HL-60 (cell line): Measurements from ENCODE around the gene NRP1.

Experiments
- DNase-seq, 2 experiments: peaks; one replicate each; pipeline ENCODE4 v3.0.0-alpha.2; 2010 to 2020; ENCODE audit warnings: low read depth in 1 of 2, low spot score in 1 of 2
- H3K27ac ChIP-seq: fragments of 250-450 bp; sonication (Bioruptor Pico); replicated peaks from 2 replicates; pipeline ENCODE4 v1.5.1; 2020; ENCODE audit warnings: mild to moderate bottlenecking, moderate library complexity
- H3K27me3 ChIP-seq: fragments of 250-450 bp; sonication (Bioruptor Pico); 2 replicates; pipeline ENCODE4 v1.5.1; 2021; ENCODE audit warnings: mild to moderate bottlenecking, moderate library complexity; ENCODE audit not compliant: insufficient read depth, poor library complexity, severe bottlenecking
- H3K4me3 ChIP-seq: replicated peaks from 2 replicates; pipeline ENCODE4 v1.5.1; 2011; ENCODE audit warnings: mild to moderate bottlenecking, control low read depth, low read length; ENCODE audit not compliant: insufficient read depth
- GABPA ChIP-seq: IDR thresholded peaks from 2 replicates; pipeline ENCODE4 v1.6.1; 2012; ENCODE audit warnings: low read depth
- POLR2AphosphoS5 ChIP-seq: IDR thresholded peaks from 2 replicates; pipeline ENCODE4 v1.6.1; 2012; ENCODE audit warnings: low read depth
- REST ChIP-seq: IDR thresholded peaks from 2 replicates; pipeline ENCODE4 v1.6.1; 2012; ENCODE audit warnings: low read depth; ENCODE audit not compliant: insufficient replicate concordance
- SPI1 ChIP-seq: IDR thresholded peaks from 2 replicates; pipeline ENCODE4 v1.6.1; 2012; ENCODE audit warnings: low read depth, mild to moderate bottlenecking, borderline replicate concordance
- TF ChIP-seq, protein P1 (sequence below): IDR thresholded peaks from one replicate; pipeline ENCODE4 v1.5.1; 2011; ENCODE audit warnings: low read length, control low read depth, inconsistent platforms; ENCODE audit not compliant: insufficient read depth

The NRP1 gene

DNA sequence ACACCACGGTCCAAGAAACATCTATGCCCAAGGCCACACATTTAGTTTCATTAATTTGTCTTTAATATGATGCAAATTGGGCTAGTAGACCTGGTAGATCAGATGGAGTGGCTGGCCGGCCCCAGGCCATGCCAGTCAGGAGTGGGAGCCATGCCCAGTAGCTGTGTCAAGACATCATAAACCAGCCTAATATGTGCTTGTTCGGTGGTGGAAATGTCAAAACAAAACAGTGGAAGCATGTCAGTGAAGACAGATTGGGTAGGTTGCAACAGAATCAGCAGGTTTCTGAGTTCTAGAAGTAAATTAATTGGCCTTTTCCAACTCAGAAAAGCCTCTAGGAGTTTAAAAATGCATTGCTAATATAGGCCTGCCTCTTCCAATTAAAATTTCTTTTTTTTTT lies 124.7 kb downstream of the NRP1 start:
- Histone ChIP-seq H3K27me3 (no peaks in the 10 kb centered on the region), H3K27ac (no peak overlapping the region), H3K4me3 (no peak overlapping the region)
- TF ChIP-seq REST (no peak), GABPA (no peak), SPI1 (no peak), POLR2AphosphoS5 (no peak)
- TF ChIP-seq, protein P1, sequence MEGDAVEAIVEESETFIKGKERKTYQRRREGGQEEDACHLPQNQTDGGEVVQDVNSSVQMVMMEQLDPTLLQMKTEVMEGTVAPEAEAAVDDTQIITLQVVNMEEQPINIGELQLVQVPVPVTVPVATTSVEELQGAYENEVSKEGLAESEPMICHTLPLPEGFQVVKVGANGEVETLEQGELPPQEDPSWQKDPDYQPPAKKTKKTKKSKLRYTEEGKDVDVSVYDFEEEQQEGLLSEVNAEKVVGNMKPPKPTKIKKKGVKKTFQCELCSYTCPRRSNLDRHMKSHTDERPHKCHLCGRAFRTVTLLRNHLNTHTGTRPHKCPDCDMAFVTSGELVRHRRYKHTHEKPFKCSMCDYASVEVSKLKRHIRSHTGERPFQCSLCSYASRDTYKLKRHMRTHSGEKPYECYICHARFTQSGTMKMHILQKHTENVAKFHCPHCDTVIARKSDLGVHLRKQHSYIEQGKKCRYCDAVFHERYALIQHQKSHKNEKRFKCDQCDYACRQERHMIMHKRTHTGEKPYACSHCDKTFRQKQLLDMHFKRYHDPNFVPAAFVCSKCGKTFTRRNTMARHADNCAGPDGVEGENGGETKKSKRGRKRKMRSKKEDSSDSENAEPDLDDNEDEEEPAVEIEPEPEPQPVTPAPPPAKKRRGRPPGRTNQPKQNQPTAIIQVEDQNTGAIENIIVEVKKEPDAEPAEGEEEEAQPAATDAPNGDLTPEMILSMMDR = no peak
- no peak for DNase-seq

GRCh38 chr10:33208166-33208565 lies 126.3 kb downstream of the NRP1 start:
- Histone ChIP-seq H3K27me3 (no peaks in the 10 kb centered on the region), H3K4me3 (no peak overlapping the region), H3K27ac (no peak overlapping the region)
- DNase-seq = no peak
- TF ChIP-seq REST = no peak
- TF ChIP-seq, protein P1 = no peak
- TF ChIP-seq GABPA = no peak
- no peak for TF ChIP-seq POLR2AphosphoS5
- TF ChIP-seq SPI1 = no peak

GRCh38 chr10:33204031-33204430 lies 130.4 kb downstream of the NRP1 start:
- DNase-seq = no peak
- no peak overlapping the region for H3K27ac ChIP-seq
- no peak for TF ChIP-seq GABPA

GRCh38 chr10:33201971-33202370 lies 132.5 kb downstream of the NRP1 start:
- TF ChIP-seq, protein P1 = no peak
- TF ChIP-seq REST (no peak), POLR2AphosphoS5 (no peak), GABPA (no peak), SPI1 (no peak)
- H3K4me3 ChIP-seq = no peak overlapping the region
- H3K27ac ChIP-seq = no peak overlapping the region
- DNase-seq = no peak
- no peaks in the 10 kb centered on the region for H3K27me3 ChIP-seq

More at GRCh38 chr10:33204031-33204430, 130.4 kb downstream of the NRP1 start:
- H3K4me3 ChIP-seq = no peak overlapping the region
- no peaks in the 10 kb centered on the region for H3K27me3 ChIP-seq
